Esophagus squamous epithelium (tissue), 4 donors: Measurements from ENCODE around the gene APP.

Source experiments
- POLR2A ChIP-seq, 4 donors: fragments of 450-650 bp; IDR thresholded peaks; one replicate each; pipeline ENCODE4 v1.6.1; 2017; ENCODE audit warnings: antibody characterized with exemption in 4 of 4, mild to moderate bottlenecking in 4 of 4, moderate library complexity in 3 of 4
- TF ChIP-seq, protein P1 (sequence below), 6 experiments: fragments of 450-650 bp in 4 of 6; fragments of 200-600 bp in 2 of 6; sonication (generic) in 2 of 6; IDR thresholded peaks; one replicate each; pipeline ENCODE4 v1.5.1; 2016 to 2019; ENCODE audit warnings: antibody characterized with exemption in 6 of 6, mild to moderate bottlenecking in 4 of 6, moderate library complexity in 4 of 6

DNA sequence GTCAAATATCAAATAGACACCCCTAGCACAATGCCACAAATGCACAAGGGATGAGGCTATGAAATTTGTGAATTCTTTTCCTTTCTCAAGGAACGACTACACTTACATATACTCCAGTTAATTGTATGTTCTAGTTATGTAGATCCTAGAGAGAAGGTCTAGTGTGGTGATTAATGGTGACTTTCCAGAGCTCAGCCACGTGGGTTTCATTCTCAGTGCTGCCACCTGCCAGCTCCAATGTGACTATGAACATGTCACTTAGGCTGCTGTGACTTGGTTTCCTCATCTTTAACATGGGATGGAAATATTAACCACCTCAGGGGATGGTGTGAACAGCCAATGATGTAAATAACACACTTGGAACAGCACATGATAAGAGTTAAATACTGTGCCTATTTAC is 138.3 kb downstream of the APP start:
- TF ChIP-seq, protein P1, sequence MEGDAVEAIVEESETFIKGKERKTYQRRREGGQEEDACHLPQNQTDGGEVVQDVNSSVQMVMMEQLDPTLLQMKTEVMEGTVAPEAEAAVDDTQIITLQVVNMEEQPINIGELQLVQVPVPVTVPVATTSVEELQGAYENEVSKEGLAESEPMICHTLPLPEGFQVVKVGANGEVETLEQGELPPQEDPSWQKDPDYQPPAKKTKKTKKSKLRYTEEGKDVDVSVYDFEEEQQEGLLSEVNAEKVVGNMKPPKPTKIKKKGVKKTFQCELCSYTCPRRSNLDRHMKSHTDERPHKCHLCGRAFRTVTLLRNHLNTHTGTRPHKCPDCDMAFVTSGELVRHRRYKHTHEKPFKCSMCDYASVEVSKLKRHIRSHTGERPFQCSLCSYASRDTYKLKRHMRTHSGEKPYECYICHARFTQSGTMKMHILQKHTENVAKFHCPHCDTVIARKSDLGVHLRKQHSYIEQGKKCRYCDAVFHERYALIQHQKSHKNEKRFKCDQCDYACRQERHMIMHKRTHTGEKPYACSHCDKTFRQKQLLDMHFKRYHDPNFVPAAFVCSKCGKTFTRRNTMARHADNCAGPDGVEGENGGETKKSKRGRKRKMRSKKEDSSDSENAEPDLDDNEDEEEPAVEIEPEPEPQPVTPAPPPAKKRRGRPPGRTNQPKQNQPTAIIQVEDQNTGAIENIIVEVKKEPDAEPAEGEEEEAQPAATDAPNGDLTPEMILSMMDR (IDR thresholded peaks at IDR 0.05), result peak in 1 of 6 experiments; percentile 37
- TF ChIP-seq POLR2A (IDR thresholded peaks at IDR 0.05), result no peak
